HAP-1 (cell line): Measurements from ENCODE around the gene WSCD2.

Experiments
- DNase-seq, 2 experiments: peaks; one replicate each; pipeline ENCODE4 v3.0.0-alpha.2; 2016 to 2020; ENCODE audit warnings: low spot score in 2 of 2
- H3K27me3 ChIP-seq: fragments of 250-450 bp; sonication (Bioruptor Pico); 2 replicates; pipeline ENCODE4 v1.5.1; 2020; ENCODE audit warnings: low read depth, mild to moderate bottlenecking, moderate library complexity
- H3K36me3 ChIP-seq: fragments of 250-450 bp; sonication (Bioruptor Pico); replicated peaks from 2 replicates; pipeline ENCODE4 v1.5.1; 2020; ENCODE audit warnings: mild to moderate bottlenecking
- H3K4me1 ChIP-seq: fragments of 250-450 bp; sonication (Bioruptor Pico); 2 replicates; pipeline ENCODE4 v1.5.1; 2020; ENCODE audit warnings: mild to moderate bottlenecking
- H3K4me3 ChIP-seq: fragments of 250-450 bp; sonication (Bioruptor Pico); 2 replicates; pipeline ENCODE4 v1.5.1; 2020; ENCODE audit warnings: mild to moderate bottlenecking, moderate library complexity
- H3K9me3 ChIP-seq: fragments of 250-450 bp; sonication (Bioruptor Pico); 2 replicates; pipeline ENCODE4 v1.5.1; 2020; ENCODE audit warnings: mild to moderate bottlenecking, moderate library complexity
- in situ Hi-C: fragments of 300-500 bp; cut with MboI; formaldehyde crosslinking; loops from 3 replicates; pipeline ENCODE4 v1.14.3; 2020; ENCODE audit warnings: low sequenced_read_pairs, inconsistent platforms, mixed read lengths

Gene WSCD2

DNA sequence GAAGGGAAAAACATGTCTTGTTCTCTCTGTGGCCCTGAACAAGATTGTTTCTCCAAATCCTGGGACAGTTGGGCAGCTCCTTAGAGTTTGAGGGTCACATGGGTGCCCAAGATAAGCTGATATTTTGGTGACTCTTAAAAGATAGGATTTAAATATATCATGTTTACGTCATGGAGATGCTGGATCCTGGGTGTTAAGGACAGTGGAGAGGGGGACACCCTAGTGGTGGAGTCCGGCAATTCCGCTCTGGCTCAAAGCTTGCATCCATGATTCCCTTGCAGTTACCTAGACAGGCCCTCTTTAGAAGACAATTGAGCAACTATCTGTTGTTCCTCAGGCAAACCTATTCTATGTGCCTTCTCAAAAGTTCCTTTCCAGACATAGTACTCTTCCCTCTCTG is 108.2 kb downstream of the WSCD2 start:
- Histone ChIP-seq H3K36me3 (no peaks in the 10 kb centered on the region), H3K4me1 (no peaks in the 10 kb centered on the region), H3K27me3 (no peaks in the 10 kb centered on the region), H3K4me3 (no peak overlapping the region), H3K9me3 (no peaks in the 10 kb centered on the region)
- peak in 1 of 2 experiments; percentile 22 for DNase-seq
- in situ Hi-C loops, result no loop called here

DNA sequence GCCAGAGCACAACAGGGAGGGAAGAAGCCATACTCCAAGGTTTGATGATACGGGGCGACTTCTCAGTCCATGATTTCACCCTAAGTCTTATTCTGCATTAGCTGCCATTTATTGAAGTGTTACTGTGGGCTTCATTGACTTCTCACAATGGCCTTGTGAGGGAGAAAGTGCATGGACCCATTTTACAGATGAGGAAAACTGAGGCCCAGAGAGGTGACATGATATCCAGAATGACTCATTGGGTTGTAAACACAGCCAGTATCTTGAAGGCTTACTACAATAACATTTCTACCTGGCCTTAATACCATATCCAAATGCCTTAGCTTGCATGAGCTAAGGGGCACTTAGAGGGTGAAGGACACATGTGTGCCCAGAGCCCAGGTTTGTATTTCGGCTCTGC is 109.4 kb downstream of the WSCD2 start:
- H3K4me1 ChIP-seq, result no peaks in the 10 kb centered on the region
- no peaks in the 10 kb centered on the region for H3K27me3 ChIP-seq
- DNase-seq, result no peak
- no peak overlapping the region for H3K4me3 ChIP-seq
- in situ Hi-C loops, result no loop called here
- H3K36me3 ChIP-seq, result no peaks in the 10 kb centered on the region
- no peaks in the 10 kb centered on the region for H3K9me3 ChIP-seq

DNA sequence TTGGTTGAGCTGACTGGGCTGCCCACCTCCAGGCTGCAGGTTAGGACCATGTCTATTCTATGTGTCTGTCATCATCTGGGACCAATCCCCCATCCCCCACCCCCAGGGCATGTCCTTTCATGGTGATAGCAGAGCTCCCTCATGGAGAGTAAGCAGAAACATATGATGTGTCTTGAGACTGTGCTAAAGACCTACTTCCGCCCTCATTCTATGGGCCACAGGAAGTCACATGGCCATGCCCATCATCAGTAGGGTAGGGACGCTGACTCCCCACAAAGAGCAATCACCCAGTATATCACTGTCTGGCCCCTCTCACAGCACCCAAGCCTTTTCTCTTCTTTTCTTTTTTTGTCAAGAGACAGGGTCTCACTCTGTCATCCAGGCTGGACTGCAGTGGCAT is 110.3 kb downstream of the WSCD2 start:
- Histone ChIP-seq H3K9me3 (no peaks in the 10 kb centered on the region), H3K36me3 (no peaks in the 10 kb centered on the region), H3K4me3 (no peak overlapping the region), H3K27me3 (no peaks in the 10 kb centered on the region), H3K4me1 (no peaks in the 10 kb centered on the region)
- no peak for DNase-seq
- in situ Hi-C loops, result no loop called here

DNA sequence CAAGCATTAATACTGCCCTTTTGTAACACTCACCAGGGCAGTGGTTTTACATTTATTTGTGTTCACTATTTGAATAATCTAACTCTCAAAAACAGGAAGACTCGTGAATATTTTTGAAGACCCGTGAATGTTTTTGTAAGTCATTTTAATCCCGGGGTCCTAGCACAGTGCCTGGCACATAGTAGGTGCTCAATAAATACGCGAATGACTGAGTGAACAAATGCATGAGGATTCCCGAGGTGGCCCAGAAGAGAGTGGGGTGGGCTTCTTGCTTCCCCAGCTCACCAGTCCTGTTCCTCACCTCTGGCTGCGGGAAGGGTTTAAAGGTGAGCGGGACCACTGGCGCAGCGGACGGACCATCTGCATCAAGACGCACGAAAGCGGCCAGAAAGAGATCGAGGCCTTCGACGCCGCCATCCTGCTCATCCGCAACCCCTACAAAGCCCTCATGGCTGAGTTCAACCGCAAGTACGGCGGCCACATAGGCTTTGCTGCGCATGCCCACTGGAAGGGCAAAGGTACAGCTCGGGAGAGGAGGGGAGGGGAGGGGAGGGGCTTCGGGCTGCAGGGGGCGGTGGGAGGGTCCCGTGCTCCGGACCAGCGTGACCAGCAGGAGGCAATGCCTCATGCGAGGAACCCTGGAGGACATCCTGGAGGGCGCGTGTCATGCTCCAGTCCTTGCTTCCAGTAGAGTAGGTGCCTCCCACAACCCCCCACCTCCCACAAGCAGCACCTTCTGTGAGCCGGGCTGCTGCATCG is 111.1 kb downstream of the WSCD2 start:
- H3K4me1 ChIP-seq, result no peaks in the 10 kb centered on the region
- no peaks in the 10 kb centered on the region for H3K9me3 ChIP-seq
- H3K36me3 ChIP-seq, result no peaks in the 10 kb centered on the region
- in situ Hi-C loops, result no loop called here
- H3K27me3 ChIP-seq, result no peaks in the 10 kb centered on the region
- DNase-seq, result no peak
- H3K4me3 ChIP-seq, result no peak overlapping the region

DNA sequence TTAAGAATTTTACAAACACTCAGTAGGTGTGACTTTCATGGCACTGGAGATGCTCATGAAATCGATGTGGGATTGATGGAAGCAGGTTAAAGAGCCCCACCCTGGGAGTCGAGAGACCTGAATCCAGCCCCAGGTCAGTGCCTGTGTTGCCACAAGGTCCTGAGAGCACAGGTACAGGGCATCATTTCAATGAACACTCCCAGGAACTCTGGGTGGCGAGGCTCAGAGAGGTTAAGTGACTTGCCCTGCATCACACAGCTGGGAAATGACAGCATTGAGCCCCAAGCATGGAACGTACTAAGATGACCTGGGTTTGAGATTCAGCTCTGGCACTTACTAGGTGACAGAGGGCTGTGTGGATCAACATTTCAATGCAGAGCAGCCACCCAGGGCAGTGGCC is 111.8 kb downstream of the WSCD2 start:
- Histone ChIP-seq H3K36me3 (no peaks in the 10 kb centered on the region), H3K4me3 (no peak overlapping the region), H3K9me3 (no peaks in the 10 kb centered on the region), H3K4me1 (no peaks in the 10 kb centered on the region), H3K27me3 (no peaks in the 10 kb centered on the region)
- DNase-seq, result no peak
- in situ Hi-C loops, result no loop called here

DNA sequence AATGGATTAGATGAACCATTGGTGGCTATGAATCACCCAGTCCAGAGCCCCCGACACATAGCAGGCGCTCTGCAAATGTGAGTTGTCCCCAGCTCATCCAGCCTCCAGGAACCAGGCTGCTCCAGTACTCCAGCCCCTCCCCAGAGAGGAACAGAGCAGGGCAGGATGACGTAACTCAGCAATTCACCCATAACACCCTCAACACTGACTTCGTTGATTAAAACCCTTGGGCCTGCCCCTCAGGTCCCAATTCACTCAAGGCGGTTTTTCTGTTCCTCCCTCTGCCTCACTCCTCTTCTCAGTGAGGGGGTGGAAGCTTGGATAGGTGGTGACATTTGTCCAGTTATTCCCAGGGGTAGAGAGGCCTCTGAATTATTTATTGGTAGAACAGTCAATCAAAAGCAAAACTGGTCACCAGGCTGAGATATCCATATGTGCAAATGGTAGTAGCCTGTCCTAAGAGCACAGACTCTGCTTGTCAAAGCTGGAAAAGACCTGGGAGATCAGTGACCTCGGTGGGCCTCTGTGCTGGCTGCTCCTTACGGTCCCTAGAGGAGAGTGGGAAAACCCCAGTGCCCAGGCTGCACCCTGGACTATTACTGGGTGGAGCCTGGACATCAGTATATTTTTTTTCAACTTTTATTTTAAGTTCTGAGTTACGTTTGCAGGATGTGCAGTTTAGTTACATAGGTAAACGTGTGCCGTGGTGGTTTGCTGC is 113.1 kb downstream of the WSCD2 start:
- H3K9me3 ChIP-seq, result no peaks in the 10 kb centered on the region
- H3K4me3 ChIP-seq, result no peak overlapping the region
- no peaks in the 10 kb centered on the region for H3K4me1 ChIP-seq
- no peak for DNase-seq
- in situ Hi-C loops, result no loop called here
- H3K36me3 ChIP-seq, result no peaks in the 10 kb centered on the region
- no peaks in the 10 kb centered on the region for H3K27me3 ChIP-seq

DNA sequence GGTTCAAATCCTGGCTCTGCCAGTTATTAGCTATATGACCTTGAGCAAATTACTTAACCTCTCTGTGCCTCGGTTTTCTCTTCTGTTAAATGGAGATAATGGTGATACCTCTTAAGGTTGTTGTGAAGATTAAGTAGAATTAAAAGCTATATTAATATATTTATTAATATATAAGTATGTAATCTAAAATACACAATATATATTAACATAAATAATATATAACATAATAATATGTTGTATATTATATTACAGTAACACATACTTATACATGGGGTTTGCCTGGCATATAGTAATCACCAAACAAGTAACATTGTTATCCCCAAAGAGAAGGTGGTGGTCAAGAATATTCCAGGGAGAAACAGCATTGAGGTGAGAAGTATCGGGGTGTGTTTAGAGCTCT is 118.0 kb downstream of the WSCD2 start:
- H3K4me1 ChIP-seq, result no peaks in the 10 kb centered on the region
- H3K9me3 ChIP-seq, result no peaks in the 10 kb centered on the region
- no peak for DNase-seq
- no peak overlapping the region for H3K4me3 ChIP-seq
- in situ Hi-C loops, result no loop called here
- H3K36me3 ChIP-seq, result no peaks in the 10 kb centered on the region
- no peaks in the 10 kb centered on the region for H3K27me3 ChIP-seq

DNA sequence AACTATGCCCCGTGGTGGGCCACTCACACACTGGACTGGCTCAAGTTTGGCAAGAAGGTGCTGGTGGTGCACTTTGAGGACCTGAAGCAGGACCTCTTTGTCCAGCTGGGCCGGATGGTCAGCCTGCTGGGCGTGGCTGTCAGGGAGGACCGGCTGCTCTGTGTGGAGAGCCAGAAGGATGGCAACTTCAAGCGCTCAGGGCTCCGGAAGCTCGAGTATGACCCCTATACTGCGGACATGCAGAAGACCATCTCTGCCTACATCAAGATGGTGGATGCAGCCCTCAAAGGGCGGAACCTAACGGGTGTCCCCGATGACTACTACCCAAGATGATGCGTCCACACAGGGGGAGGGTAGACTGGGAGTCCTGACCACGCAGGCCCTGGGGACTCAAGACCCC is 118.9 kb downstream of the WSCD2 start:
- in situ Hi-C loops, result no loop called here
- no peaks in the 10 kb centered on the region for H3K9me3 ChIP-seq
- no peaks in the 10 kb centered on the region for H3K4me1 ChIP-seq
- no peak overlapping the region for H3K4me3 ChIP-seq
- DNase-seq, result no peak
- H3K36me3 ChIP-seq, result no peaks in the 10 kb centered on the region
- 0 out of 2 replicates have a peak, but pooled peaks cover 3% of the 10 kb centered on the region for H3K27me3 ChIP-seq

DNA sequence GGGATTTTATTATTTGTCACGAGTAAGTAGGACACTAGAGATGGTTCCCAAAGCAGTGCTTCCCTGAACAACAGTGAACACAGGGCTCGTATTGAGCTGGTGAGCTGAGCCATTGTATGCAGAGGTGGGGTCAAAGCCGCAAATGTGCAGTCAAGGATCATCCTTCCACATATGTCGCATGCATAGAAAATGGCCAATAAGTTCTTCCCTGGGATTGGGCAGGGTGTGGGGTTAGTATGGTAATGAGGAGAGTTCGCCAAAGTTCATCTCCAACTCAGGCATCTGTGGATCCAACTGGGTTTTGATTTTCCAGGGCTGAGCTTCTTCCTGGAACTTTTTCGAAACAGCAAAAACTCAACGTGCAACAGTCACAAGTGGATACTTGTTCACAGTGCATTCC is 123.4 kb downstream of the WSCD2 start:
- Histone ChIP-seq H3K4me3 (no peak overlapping the region), H3K27me3 (peaks cover 3% of the 10 kb centered on the region; the same call in 1 of the 2 replicates), H3K36me3 (no peaks in the 10 kb centered on the region), H3K4me1 (no peaks in the 10 kb centered on the region), H3K9me3 (no peaks in the 10 kb centered on the region)
- in situ Hi-C loops, result no loop called here
- no peak for DNase-seq

DNA sequence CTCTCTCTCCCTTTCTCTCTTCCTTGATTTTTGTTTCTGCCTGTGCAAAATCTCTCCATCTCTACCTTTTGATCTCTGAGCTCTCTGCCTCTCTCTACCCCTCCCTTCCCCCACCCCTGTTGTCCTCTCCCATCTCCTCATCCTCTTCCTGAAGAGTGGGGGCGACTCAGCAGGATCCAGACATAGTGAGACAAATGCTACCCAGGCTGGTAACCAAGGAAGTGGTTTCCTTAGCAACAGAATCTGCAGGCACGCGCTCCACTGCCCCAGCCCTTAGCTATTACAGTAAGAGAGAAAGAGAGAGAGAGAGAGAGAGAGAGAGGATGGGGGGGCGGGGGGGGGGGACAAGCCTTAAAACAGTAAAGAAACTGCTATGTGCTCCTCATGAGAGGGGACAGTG is 124.5 kb downstream of the WSCD2 start:
- Histone ChIP-seq H3K36me3 (no peaks in the 10 kb centered on the region), H3K4me3 (no peak overlapping the region), H3K9me3 (no peaks in the 10 kb centered on the region), H3K4me1 (no peaks in the 10 kb centered on the region), H3K27me3 (peaks cover 3% of the 10 kb centered on the region; the same call in 1 of the 2 replicates)
- in situ Hi-C loops, result no loop called here
- DNase-seq, result no peak

DNA sequence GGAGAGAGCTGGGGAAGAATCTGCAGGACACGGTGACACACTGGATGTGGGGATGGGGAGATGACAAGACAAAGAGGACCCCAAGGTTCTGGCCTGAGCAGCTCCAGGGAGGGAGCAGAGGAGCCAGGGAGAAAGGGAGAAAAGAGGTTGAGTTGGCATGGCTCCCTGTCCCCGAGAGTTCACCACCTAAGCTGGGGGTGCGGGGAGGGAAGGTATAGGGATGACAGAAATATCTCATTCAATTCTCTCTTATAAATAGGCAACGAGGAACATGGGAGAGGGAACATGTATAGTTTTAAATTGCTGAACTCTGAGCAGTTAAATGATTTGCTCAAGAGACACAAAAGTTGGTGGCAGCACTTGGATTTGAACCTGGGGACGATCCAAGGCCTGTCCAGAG is 124.9 kb downstream of the WSCD2 start:
- H3K4me1 ChIP-seq, result no peaks in the 10 kb centered on the region
- no peak for DNase-seq
- H3K27me3 ChIP-seq, result peaks cover 3% of the 10 kb centered on the region; the same call in 1 of the 2 replicates
- H3K9me3 ChIP-seq, result no peaks in the 10 kb centered on the region
- H3K4me3 ChIP-seq, result no peak overlapping the region
- H3K36me3 ChIP-seq, result no peaks in the 10 kb centered on the region
- in situ Hi-C loops, result no loop called here

DNA sequence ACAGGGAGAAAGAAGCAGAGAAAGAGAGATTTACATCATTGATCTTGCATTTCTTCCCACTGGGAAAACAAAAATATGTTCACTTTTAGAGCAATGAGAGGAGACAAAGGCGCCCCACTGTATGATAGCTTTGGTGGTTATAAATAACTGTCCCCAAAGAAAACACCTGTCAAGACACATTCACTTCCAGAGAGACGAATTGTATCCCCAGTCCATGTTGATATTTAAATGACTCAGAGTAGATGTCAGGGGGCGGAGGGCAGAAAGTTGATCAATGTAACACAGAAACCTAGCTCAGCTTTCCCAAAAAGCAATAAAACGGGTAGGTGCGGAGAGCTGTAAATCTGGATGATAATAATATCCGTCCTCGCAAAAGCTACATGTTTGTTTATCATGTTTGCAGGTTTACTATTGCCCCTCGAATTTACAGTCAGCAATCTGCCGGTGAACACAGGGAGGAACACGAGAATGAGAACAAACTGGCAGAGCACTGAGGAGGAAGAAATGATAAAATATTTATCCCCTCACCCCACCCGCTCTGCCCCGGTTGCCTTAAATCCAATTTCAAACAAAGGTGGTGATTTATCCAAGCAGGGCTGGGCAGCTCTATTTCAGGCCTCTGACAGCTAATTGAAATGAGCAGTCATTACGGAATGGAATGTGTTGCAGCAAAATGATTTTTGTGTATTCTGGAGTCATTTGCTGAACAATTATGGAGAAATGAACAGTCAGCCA is 125.6 kb downstream of the WSCD2 start:
- peaks cover 3% of the 10 kb centered on the region; the same call in 1 of the 2 replicates for H3K27me3 ChIP-seq
- H3K36me3 ChIP-seq, result no peaks in the 10 kb centered on the region
- H3K4me3 ChIP-seq, result no peak overlapping the region
- H3K9me3 ChIP-seq, result no peaks in the 10 kb centered on the region
- no peak for DNase-seq
- in situ Hi-C loops, result no loop called here
- no peaks in the 10 kb centered on the region for H3K4me1 ChIP-seq

DNA sequence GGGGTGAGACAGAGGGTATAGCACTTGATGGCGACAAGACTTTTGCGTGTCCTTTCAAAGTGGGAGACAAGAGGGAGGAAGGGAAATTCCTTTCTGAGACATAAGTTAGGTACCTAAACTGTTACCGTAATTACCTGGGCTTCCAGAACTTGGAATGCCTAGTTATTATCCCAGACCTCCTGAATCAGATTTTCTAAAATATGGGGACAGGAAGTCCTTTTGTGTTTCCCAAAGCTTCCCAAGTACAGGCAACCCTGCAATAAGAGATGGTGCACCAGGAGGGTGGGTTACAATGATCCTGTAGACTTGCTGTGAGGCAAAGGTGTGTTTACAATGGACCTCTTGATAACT is 126.1 kb downstream of the WSCD2 start:
- H3K9me3 ChIP-seq, result no peaks in the 10 kb centered on the region
- no peaks in the 10 kb centered on the region for H3K4me1 ChIP-seq
- in situ Hi-C loops, result no loop called here
- no peak overlapping the region for H3K4me3 ChIP-seq
- no peak for DNase-seq
- H3K36me3 ChIP-seq, result no peaks in the 10 kb centered on the region
- peaks cover 3% of the 10 kb centered on the region; the same call in 1 of the 2 replicates for H3K27me3 ChIP-seq

DNA sequence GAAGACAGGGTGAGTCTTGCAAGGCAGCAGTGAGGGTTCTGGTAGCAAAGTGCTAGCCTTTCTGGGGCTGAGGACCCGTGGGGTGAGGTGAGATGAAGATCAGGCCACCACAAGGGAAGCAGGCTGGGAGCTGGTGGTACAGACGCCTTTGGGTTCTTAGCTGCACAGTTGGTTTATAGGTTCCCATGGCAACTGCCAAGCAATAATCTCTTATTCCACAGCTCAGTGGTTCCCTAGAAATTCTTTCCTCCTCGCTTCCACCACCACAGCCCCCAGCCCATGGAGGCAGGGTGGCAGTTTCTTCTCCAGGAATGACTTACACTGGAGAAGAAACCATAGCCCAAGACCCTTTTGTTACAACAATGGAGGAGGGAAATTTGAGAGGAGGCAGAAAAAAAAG is 127.9 kb downstream of the WSCD2 start:
- Histone ChIP-seq H3K4me3 (no peak overlapping the region), H3K36me3 (no peaks in the 10 kb centered on the region), H3K4me1 (no peaks in the 10 kb centered on the region), H3K27me3 (peaks cover 3% of the 10 kb centered on the region; the same call in 1 of the 2 replicates), H3K9me3 (no peaks in the 10 kb centered on the region)
- in situ Hi-C loops, result no loop called here
- no peak for DNase-seq
